Calu3 (cell line): ENCODE data around the gene C1QTNF5. TPM values are rescaled to one million over a fixed set of nuclear protein-coding genes. Genes with fewer than 3 reads are reported as not detected.

ENCODE experiments used
- BruUV-seq: library from RNA; stranded (reverse); fragments of 400-500 nt; replicated peaks from 2 replicates; lab custom pipeline; 2021; lab: Mats Ljungman, UMichigan
- CTCF ChIA-PET: fragments of 300-600 bp; sonication (Branson Sonifier 250); formaldehyde crosslinking; loops from one replicate; lab custom pipeline; 2022; ENCODE audit warnings: antibody characterized with exemption; lab: Charles Lee
- DNase-seq: peaks from one replicate; pipeline ENCODE4 v3.0.0; 2022
- H3K27ac Mint-ChIP-seq: one replicate; pipeline ENCODE4 v1.8.0; 2022; ENCODE audit warnings: mixed read lengths; ENCODE audit not compliant: unreplicated experiment
- H3K27me3 Mint-ChIP-seq: one replicate; pipeline ENCODE4 v1.8.0; 2022; ENCODE audit warnings: mixed read lengths; ENCODE audit not compliant: unreplicated experiment
- H3K36me3 Mint-ChIP-seq: one replicate; pipeline ENCODE4 v1.8.0; 2022; ENCODE audit warnings: mild to moderate bottlenecking, moderate library complexity, mixed read lengths; ENCODE audit not compliant: insufficient read depth, unreplicated experiment
- H3K4me1 Mint-ChIP-seq: one replicate; pipeline ENCODE4 v1.8.0; 2022; ENCODE audit warnings: mild to moderate bottlenecking, low read depth, mixed read lengths; ENCODE audit not compliant: unreplicated experiment
- H3K4me3 Mint-ChIP-seq: one replicate; pipeline ENCODE4 v1.8.0; 2022; ENCODE audit warnings: mild to moderate bottlenecking, low read depth, moderate library complexity, mixed read lengths; ENCODE audit not compliant: unreplicated experiment
- H3K9me3 Mint-ChIP-seq: one replicate; pipeline ENCODE4 v1.8.0; 2022; ENCODE audit warnings: low read depth, mixed read lengths; ENCODE audit not compliant: unreplicated experiment
- intact Hi-C: fragments of 100-400 bp; cut with micrococcal nuclease; formaldehyde crosslinking; loops from one replicate; pipeline ENCODE4 v1.10.0; 2022; ENCODE audit not compliant: unreplicated experiment
- total RNA-seq: library from RNA; stranded (reverse); gene quantifications from 2 replicates; pipeline ENCODE4 v1.2.3, GENCODE V29; 2022
- TF ChIP-seq, protein P1 (sequence below): fragments of 200-600 bp; IDR thresholded peaks from one replicate; pipeline ENCODE4 v1.8.0; 2022; ENCODE audit warnings: antibody characterized with exemption; ENCODE audit not compliant: unreplicated experiment

Gene C1QTNF5
- total RNA-seq, 1 experiment from 2014 or later = not detected

DNA sequence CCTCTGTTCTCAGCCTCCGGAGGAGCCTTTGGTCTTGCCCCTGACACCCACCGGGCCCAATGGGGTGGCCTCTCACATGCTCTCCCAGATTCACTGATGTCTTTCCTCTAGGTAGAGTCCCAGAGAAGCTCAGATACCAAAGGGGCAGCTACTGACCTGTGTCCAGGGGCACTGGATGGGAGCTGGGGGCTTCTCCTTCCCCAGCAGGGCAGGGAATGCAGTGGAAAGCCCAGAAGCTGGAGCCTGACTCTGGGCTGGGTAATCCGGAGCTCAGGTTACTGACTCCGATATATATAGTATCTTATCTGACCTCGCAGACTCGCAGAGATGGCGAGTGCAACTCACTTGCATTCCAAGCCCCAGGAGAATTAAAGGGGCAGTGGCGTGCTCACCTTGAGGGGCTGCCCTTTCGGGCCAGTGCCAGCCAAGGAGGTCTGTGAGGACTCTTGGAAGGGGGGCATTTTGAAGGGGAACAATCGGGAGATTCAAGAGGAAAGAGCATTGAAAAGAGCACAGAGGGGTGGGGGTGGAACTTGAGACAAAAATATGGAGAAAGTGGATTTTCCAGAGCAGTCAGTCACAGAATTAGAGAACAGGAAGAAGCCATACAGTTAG is 38.3 kb upstream of the C1QTNF5 start:
- CTCF ChIA-PET = no interaction called here
- H3K9me3 Mint-ChIP-seq = no peaks in the 10 kb centered on the region
- H3K27me3 Mint-ChIP-seq = no peaks in the 10 kb centered on the region
- H3K4me1 Mint-ChIP-seq = no peaks in the 10 kb centered on the region
- TF ChIP-seq, protein P1, sequence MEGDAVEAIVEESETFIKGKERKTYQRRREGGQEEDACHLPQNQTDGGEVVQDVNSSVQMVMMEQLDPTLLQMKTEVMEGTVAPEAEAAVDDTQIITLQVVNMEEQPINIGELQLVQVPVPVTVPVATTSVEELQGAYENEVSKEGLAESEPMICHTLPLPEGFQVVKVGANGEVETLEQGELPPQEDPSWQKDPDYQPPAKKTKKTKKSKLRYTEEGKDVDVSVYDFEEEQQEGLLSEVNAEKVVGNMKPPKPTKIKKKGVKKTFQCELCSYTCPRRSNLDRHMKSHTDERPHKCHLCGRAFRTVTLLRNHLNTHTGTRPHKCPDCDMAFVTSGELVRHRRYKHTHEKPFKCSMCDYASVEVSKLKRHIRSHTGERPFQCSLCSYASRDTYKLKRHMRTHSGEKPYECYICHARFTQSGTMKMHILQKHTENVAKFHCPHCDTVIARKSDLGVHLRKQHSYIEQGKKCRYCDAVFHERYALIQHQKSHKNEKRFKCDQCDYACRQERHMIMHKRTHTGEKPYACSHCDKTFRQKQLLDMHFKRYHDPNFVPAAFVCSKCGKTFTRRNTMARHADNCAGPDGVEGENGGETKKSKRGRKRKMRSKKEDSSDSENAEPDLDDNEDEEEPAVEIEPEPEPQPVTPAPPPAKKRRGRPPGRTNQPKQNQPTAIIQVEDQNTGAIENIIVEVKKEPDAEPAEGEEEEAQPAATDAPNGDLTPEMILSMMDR = no peak
- BruUV-seq = no TSS peak
- no peak for DNase-seq
- H3K27ac Mint-ChIP-seq = no peak overlapping the region
- H3K4me3 Mint-ChIP-seq = no peak overlapping the region
- H3K36me3 Mint-ChIP-seq = no peaks in the 10 kb centered on the region
- intact Hi-C loops = no loop called here

DNA sequence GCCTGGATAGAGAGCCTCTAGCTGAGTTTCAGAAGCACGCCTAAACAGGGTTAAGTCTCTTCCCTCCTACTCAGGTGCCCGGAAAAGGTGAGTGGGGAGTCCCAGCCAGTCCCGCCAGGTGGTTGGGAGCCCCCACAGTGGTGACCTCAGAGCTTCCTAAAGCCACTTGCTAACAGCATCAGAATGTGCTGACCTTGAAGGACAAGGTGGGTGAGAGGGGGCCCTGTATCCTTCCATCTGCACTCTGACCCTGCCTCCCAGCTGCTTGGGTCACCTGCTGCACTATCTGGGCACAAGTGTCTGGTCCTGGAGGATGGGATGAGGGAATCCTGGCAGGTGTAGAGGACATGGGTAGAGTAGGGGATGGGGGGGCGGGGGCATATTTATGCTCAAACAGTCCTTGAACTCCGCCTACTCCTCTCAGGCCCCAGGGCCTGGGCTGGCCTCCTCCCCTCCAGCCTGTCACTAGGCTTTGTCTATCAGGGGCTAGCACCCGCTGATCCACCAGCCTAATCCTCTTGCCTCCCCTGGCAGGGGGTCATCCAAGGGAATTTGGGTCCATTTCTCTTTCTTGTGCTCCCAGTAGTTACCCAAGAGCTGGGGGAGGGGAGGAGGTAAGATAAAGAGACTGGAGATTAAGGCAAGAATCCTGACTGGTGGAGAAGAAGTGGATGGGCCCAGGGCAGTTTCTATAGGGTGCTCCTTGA is 37.4 kb upstream of the C1QTNF5 start:
- no peaks in the 10 kb centered on the region for H3K9me3 Mint-ChIP-seq
- H3K4me3 Mint-ChIP-seq = no peak overlapping the region
- BruUV-seq = no TSS peak
- DNase-seq = no peak
- H3K27me3 Mint-ChIP-seq = no peaks in the 10 kb centered on the region
- intact Hi-C loops = no loop called here
- H3K4me1 Mint-ChIP-seq = no peaks in the 10 kb centered on the region
- H3K36me3 Mint-ChIP-seq = no peaks in the 10 kb centered on the region
- TF ChIP-seq, protein P1 = no peak
- CTCF ChIA-PET = no interaction called here
- H3K27ac Mint-ChIP-seq = no peak overlapping the region

DNA sequence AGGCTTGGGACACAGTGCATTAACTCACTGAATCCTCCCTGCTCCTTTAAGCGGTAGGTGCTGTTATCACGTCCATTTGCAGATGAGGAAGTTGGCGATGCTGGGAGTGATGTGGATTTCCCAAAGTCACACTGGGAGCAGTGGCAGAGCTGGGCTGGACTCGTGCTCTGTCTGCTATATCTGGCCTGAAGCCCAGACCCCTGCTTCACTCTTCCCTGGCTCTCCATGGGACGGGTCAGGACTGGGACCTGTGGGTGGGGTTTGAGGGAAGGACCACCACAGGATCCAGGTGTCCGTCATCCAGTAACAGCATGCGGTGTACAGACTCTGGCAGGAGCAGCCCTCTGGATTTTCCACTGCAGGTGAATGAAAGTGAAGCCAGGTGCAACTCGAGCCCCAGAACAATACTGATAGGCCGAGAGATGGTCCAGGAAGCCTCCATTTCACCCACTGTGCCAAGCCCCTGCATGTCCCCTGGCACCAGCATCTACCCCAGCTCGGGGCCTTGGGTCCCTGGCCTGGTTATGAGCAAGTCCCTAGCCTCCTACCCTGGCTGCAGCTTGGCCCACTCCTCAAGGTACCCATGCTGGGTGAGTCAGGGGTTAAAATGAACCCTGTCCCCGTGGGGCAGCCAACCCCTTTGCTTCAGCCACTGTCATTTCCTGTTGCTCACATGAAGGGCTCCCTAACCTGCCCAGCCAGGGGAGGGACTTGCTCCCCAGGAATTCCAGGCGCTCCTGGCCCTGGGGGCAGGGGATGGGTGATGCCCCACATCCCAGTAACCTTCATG is 36.6 kb upstream of the C1QTNF5 start:
- H3K27ac Mint-ChIP-seq = no peak overlapping the region

More for the DNA sequence above, 36.6 kb upstream of the C1QTNF5 start:
- intact Hi-C loops = no loop called here
- H3K36me3 Mint-ChIP-seq = no peaks in the 10 kb centered on the region
- BruUV-seq = no TSS peak
- no peaks in the 10 kb centered on the region for H3K27me3 Mint-ChIP-seq
- no peaks in the 10 kb centered on the region for H3K4me1 Mint-ChIP-seq
- no peak overlapping the region for H3K4me3 Mint-ChIP-seq
- TF ChIP-seq, protein P1 = no peak
- no peak for DNase-seq
- no peaks in the 10 kb centered on the region for H3K9me3 Mint-ChIP-seq
- CTCF ChIA-PET = interaction anchor here (1.3 kb wide), 1 partner anchor 39 kb away, joined by 12 read pairs; no protein-coding TSS in a partner anchor
